Kidney glomerular epithelial cell (primary cell): ENCODE data around the gene CPLX1.
"Not testable (repeated sequence)": the region's sequence is repeated elsewhere in the genome, so short reads cannot be mapped to it uniquely, and the experiment has no call there.

ENCODE experiments used
- DNase-seq: peaks from one replicate; lab custom pipeline; 2025; lab: John Stamatoyannopoulos, UW

CPLX1 gene

DNA sequence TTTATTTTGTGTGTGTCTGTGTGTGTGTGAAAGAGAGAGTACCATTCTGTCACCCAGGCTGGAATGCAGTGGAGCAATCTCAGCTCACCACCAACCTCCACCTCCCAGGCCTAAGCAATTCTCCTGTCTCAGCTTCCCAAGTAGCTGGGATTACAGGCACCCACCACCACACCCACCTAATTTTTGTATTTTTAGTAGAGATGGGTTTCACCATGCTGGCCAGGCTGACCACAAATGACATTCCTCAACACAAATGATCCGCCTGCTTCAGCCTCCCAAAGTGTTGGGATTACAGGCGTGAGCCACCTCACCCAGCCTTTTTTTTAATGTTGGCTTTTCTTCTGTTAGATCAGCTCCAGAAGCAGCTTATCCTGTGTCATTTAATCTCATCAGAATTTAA, 50.4 kb downstream of the CPLX1 start:
- DNase-seq, result not testable (repeated sequence)

DNA sequence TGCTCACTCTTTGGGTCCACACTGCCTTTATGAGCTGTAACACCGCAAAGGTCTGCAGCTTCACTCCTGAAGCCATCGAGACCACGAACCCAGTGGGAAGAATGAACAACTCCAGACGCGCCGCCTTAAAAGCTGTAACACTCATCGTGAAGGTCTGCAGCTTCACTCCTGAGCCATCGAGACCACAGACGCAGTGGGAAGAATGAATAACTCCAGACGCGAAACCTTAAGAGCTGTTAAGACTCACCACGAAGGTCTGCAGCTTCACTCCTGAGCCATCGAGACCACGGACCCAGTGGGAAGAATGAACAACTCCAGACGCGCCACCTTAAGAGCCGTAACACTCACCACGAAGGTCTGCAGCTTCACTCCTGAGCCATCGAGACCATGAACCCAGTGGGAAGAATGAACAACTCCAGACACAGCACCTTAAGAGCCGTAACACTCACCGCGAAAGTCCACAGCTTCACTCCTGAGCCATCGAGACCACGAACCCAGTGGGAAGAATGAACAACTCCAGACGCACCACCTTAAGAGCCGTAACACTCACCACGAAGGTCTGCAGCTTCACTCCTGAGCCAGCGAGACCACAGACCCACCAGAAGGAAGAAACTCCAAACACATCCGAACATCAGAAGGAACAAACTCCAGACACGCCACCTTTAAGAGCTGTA, 51.4 kb downstream of the CPLX1 start:
- DNase-seq, result not testable (repeated sequence)

DNA sequence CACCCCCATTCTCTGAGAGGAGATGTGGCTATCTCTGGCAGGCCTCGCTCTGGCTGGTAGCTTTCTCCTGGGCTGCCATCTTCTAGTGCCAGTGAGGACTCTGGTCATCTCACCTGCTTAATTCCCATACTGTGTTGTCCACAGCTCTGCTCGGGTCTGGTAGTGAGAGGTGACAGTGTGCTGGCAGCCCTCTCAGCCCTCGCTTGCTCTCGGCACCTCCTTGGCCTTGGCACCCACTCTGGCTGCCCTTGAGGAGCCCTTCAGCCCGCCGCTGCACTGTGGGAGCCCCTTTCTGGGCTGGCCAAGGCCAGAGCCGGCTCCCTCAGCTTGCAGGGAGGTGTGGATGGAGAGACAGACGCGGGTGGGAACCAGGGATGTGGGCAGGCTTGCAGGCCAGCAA, 52.7 kb downstream of the CPLX1 start:
- DNase-seq, result no peak

DNA sequence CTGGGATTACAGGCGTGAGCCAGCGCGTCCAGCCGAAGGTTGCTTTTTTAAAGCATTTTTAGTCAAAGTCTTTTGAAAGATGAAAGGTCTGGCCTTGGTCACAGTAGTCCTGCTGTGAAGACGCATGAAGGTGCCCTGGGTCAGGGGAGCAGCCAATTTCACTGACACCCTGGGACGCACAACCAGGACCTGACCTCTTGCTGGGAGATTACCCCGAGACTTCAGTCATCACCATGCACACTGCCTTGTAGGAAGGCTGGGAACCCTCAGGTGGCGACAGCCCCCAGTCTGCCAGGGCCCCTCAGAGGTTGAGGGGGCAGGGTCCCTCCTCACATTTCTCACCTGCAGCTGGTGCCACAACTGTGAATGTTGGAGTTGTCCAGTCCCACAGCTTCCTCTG, 53.2 kb downstream of the CPLX1 start:
- DNase-seq, result no peak

GRCh38 chr4:772118-772517, 53.8 kb downstream of the CPLX1 start:
- DNase-seq, result no peak

GRCh38 chr4:771464-771863, 54.5 kb downstream of the CPLX1 start:
- DNase-seq, result no peak

DNA sequence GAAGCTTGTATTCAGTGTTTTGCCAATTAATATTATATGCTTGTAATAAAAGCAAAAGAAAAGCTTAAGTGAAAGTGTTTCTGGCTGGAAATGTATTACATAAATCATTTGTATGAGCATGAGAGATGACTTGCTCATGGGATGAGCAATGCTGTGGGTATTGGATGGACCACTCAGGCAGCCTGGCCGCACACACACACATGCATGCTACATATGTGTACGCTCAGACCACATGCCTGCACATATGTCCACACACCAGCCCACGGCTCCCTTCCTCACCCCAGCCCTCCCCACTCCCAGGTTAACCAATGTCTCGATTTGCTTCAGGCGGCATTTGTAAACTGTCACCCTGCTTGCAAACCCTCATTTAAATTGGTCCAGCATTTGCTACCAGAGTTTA, 55.9 kb downstream of the CPLX1 start:
- DNase-seq, result no peak

DNA sequence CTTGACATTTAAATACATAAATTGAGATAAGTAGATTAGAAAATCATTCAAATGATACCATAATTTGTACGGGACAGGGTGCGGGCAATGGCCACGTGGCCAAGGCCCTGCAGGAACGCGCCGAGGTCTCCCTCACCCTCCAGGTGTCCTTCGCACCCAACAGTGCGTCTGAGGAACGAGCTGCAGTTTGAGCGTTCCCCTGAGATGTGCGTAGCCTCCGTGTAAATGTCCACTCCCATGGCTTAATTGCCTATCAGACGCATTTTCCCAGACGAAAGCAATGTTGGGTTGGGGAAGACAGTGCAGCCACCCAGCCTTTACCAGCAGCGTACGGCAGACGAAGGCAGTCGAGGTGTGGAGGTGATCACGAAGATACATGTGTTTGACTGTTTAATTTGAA, 56.4 kb downstream of the CPLX1 start:
- DNase-seq, result no peak

DNA sequence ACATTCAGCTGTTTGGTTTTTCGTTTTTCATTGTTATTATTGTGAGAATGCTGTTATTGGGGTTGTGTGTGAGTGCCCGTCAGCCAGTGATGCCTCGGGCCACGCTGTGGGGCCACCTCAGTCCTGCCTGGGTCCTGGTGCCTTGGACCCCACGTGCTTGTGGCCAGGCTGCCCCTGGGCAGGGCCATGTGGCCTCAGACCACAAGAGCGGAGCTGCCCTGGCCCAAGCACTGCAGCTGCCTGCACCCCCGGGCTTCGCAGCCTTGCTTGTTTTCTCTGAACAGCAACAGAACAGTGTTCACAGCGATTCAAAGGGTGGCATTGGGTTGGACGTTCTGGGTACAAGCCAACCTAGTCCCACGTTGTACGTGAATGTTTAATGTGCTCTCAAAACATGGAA, 56.9 kb downstream of the CPLX1 start:
- no peak for DNase-seq

GRCh38 chr4:768076-768475, 57.9 kb downstream of the CPLX1 start:
- DNase-seq, result no peak

DNA sequence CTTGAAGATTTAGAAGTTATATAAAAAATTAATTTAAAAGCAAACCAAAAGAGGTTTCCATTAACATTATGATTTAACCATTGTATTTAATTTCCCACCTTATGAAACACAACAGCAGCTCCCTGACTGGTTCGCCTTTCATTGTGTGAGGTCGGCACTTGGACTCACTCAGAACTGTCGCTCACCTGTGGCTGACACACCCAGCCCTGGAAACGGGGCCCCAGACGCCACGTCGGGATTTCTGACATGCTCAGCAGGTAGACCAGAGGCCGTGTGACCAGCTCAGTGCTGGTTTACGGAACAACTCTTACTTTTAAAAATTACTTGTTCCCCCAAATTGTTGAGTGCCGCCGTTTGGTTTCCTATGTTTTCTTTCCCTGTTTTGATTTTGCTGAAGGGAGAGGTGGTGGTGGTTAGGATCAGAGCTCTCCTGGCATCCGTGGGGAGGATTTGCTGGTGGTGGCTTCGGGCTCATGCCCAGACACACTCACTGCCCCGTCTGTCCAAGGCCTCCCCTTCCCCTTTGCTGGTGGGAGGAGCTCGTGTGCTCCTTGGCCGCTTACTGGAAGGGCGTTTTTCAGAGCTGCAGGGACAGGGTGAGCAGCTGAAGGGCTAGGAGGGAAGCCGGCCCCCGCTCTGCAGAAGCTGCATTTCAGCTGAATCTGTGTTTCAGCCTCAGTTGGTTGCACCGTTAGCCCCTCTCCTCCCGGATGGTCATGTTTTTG, 59.2 kb downstream of the CPLX1 start:
- no peak for DNase-seq

GRCh38 chr4:766152-766515, 59.8 kb downstream of the CPLX1 start:
- no peak for DNase-seq

DNA sequence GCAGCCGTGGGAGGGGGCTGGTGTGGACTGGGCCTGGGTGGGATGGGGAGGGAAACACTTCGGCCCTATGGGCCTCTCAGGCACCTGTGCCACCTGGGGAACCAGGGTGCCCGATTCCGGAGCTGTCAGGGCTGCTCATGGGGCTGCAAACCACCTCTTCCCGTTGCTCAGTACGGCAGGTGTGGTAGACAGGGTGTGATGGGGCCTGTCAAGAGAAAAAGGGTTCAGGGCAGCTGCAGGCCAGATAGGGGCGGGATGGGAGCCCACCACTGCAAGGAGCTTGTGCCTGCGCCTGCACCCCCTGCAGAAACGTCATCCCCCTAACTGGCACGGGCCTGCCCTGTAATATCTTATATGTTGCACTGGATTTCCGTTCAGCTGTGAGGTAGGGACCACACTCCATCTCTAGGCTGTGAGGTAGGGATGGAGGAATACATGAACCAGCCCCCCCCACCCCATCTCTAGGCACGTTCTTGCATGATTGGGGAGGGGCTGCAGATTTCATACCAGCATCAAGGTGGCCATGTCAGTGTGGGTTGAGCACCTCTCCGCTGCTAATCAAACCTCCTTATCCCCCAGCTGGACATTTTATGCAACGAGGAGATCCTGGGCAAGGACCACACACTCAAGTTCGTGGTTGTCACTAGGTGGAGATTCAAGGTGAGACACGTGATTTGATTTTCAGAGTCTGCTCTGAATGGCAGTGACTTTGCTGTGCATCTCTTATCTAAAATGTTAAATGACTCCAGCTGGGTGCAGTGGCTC, 61.3 kb downstream of the CPLX1 start:
- DNase-seq, result no peak

DNA sequence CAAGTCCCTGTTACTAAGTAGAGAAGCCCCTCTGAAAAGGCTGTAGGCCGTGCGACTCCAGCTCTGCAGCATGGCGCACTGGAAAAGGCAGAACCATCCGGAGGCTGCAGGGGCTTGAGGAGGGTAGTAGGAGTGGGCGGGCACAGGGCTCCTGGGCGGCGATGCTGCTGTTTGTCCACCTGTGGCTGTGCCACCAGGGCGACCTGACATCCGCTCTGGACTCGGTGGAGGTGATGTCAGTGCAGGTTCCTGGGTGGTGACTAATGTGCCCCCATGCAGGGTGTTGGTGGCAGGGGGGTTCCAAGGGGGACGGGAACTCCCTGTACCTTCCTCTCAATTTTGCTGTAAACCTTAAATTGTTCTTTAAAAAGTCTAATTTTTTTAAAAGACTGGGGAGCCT, 62.0 kb downstream of the CPLX1 start:
- DNase-seq, result no peak

DNA sequence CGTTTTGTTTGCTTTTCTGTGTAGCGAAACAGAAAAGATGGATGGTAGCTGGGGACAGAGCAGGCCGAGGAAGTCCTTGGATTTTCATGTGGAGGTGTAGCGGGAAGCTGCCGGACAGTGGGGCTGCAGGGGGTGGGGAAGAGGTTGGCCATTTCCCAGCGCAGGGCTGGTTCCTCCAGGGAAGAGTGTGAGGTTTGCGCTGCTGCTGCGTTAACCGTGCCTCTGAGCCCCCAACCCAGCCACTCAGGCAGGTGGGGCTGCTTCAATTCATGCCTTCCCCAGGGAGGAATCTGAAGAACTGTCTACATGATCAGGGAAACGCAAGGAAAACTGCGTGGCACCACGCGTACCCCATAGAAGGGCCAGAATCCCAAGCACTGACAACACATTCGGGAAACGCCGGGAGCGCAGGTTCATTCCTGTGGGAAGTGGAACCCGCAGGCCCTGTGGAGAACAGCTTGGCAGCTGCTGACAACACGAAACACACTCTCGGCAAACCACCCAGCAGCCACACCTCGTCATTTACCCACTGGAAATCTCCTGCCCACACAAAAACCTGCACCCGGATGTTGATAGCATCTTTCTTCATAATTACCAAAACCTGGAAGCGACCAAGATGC, 62.6 kb downstream of the CPLX1 start:
- DNase-seq, result no peak

DNA sequence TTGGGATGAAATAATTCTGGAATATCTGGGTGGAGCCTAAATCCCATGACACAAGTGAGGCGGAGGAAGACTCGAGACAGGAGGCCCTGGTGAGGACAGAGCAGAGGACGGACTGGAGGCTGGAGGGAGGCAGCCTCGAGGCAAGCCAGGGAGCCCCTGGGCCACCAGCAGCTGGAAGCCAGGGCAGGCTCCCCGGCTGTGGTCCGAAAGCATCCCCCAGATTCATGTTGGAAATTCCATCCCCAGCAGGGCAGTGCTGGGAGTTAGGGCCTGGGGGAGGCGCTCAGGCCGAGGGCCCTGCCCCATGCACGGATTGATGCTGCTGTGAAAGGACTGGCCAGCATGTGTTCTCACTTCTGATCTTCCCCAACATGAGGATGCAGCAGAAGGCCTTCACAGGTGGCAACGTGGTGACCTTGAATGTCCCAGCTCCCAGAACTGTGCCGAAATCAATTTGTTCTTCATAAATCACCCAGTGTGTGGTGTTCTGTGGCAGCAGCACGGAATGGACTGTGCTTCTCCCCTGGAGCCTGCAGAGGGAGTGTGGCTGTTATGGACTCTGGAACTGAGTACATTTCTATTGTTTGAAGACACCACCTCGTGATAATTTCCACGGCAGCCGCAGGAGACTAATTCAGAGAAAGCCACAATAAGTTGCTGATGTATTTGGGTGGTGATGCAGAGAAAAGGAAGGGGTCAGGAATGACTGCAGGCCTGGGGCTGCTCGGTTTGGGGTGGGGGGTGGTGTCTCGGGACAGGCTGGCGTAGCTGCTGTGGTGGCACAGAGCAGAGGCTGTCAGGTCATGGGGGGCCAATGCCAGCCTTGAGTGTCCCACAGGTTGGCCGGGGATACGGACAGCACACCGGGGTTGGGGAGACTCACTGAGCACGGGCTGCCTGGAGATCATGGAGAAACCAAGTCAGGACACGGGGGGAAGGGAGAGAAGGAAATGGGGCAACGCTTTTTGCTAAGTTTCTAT, 63.4 kb downstream of the CPLX1 start:
- peak; percentile 18 for DNase-seq

- no peak for DNase-seq
Observed at GRCh38 chr4:761739-762138, 64.2 kb downstream of the CPLX1 start.

DNA sequence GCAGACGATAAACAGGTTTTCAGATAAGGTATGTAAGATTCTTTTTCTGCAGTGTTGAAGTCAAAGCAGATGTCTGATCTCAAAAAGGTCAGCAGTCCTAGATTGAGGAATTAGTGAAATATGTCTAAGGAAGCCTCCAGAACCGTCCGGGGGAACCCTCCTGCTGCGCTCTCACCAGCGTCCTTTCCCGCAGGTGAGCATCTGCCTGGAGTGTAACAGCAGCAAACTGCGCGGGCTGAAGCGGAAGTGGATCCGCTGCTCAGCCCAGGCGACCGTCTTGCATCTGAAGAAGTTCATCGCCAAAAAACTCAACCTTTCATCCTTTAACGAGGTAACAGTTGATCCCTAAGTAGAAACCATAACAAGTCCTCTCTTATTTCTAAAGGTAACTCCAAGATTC, 64.8 kb downstream of the CPLX1 start:
- no peak for DNase-seq

DNA sequence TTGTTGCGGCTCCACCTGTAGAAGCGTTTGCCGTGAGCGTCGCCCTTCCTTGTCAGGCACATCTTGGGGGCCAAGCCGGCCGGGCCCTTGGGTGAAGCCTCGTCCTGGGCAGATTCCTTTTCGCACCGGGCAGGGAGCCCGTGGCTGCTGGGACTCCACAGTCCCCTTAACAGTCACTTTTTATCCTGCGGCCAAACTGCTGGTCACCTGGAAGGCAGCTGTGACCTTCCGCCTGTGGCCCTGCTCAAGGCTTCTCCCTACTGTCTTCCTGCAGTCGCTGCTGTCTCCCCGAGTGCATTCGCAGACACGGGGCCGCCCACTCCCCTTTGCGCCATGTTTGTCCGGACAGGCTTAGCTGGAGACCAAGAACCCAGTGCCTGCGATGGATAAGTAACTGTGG, 65.3 kb downstream of the CPLX1 start:
- DNase-seq, result no peak

DNA sequence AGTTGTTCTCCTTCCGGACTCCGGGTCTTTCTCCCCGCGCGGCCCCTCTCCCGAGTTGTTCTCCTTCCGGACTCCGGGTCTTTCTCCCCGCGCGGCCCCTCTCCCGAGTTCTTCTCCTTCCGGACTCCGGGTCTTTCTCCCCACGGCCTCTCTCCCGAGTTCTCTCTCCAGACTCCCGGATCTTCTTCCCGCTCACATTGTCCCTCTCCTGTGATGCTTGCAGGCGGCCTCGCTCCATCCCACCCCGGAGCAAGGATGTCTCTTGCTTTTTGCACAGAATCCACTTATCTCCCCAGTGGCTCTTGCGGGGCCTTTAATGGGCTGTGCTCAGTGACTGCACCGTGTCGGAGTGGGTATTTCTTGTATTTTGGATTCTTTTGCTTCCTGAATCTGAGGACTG, 66.1 kb downstream of the CPLX1 start:
- not testable (repeated sequence) for DNase-seq

DNA sequence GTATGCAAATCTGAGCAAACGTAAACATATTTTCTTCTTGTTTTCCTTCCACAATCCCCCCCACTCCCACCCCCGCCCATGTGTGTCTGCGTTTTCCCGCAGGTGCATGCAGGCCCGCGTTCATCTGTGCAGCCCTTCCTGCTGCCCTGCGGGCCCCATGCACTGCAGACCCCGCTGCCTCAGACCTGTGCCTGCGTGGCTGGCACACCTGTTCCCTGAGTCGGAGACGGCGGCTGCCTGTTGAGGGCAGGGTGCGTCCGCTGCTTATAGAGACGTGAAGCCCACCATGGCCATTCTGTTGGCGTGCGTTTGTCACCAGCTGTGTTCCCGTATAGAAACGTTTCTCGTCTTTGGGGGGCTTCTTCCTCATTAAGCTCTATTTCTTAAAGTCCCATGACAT, 68.8 kb downstream of the CPLX1 start:
- DNase-seq, result no peak
